Upper lobe of left lung (tissue), 6 donors: Measurements from ENCODE around the gene PATJ. TPM values are rescaled to one million over a fixed set of nuclear protein-coding genes. Genes with fewer than 3 reads are reported as not detected.
"Not testable (repeated sequence)": the region's sequence is repeated elsewhere in the genome, so short reads cannot be mapped to it uniquely, and the experiment has no call there.

Source experiments
- ATAC-seq, 2 donors: fragments of 200-7000 bp; cut with Tn5 transposase; one replicate each; pipeline ENCODE4 v1.9.1; 2022; ENCODE audit warnings: mild to moderate bottlenecking in 2 of 2, moderate library complexity in 2 of 2; ENCODE audit not compliant: low FRiP score in 2 of 2
- DNase-seq, 2 donors: peaks; one replicate each; pipeline ENCODE4 v3.0.0-alpha.2; 2019 to 2020
- H3K27ac ChIP-seq, 4 donors: fragments of 200-600 bp; sonication (generic); one replicate each; pipeline ENCODE4 v1.5.1; 2016 to 2019
- H3K27me3 ChIP-seq, 4 donors: fragments of 200-600 bp; sonication (generic); one replicate each; pipeline ENCODE4 v1.5.1; 2017 to 2019
- H3K36me3 ChIP-seq, 4 donors: fragments of 200-600 bp; sonication (generic); one replicate each; pipeline ENCODE4 v1.5.1; 2016 to 2019
- H3K4me1 ChIP-seq, 4 donors: fragments of 200-600 bp; sonication (generic); one replicate each; pipeline ENCODE4 v1.5.1; 2018 to 2019
- H3K4me3 ChIP-seq, 4 donors: fragments of 200-600 bp; sonication (generic); one replicate each; pipeline ENCODE4 v1.5.1; 2017 to 2019; ENCODE audit warnings: mild to moderate bottlenecking in 2 of 4, moderate library complexity in 1 of 4
- H3K9me3 ChIP-seq, 4 donors: fragments of 200-600 bp; sonication (generic); one replicate each; pipeline ENCODE4 v1.5.1; 2018 to 2019
- EP300 ChIP-seq, 4 donors: sonication (generic); formaldehyde crosslinking; IDR thresholded peaks; one replicate each; pipeline ENCODE4 v1.5.1; 2017; ENCODE audit warnings: antibody characterized with exemption in 4 of 4, control low read depth in 2 of 4
- POLR2A ChIP-seq, 4 donors: fragments of 450-650 bp; IDR thresholded peaks; one replicate each; pipeline ENCODE4 v1.5.1; 2016 to 2017; ENCODE audit warnings: antibody characterized with exemption in 4 of 4, mild to moderate bottlenecking in 2 of 4
- POLR2AphosphoS5 ChIP-seq, 2 donors: sonication (generic); formaldehyde crosslinking; IDR thresholded peaks; one replicate each; pipeline ENCODE4 v1.5.1; 2017; ENCODE audit warnings: antibody characterized with exemption in 2 of 2
- WGBS, 2 donors: methylation state at CpG; one replicate each; pipeline ENCODE4 v1.1.5; 2017 to 2018; 5-methylcytosine and 5-hydroxymethylcytosine counted together
- total RNA-seq, 6 donors: library from RNA; depleted of rRNA in 4 of 6; stranded (reverse); fragments of >200 nt in 4 of 6; gene quantifications; one replicate each; pipeline versions ENCODE4 v1.1.0 to v1.2.1, GENCODE V29; 2016 to 2021
- TF ChIP-seq, protein P1 (sequence below), 6 experiments: fragments of 450-650 bp in 4 of 6; fragments of 200-600 bp in 2 of 6; sonication (generic) in 2 of 6; IDR thresholded peaks; one replicate each; pipeline ENCODE4 v1.5.1; 2016 to 2019; ENCODE audit warnings: antibody characterized with exemption in 6 of 6
- donor health status: DM: no; HTN: no; CAD: no; lungs with moderate emphysema.
- donor health status: DM: no; HTN: yes; CAD: no; lungs with severe emphysema.

PATJ gene
- total RNA-seq, 6 donors from 2014 or later, result 37.1 to 217 (median 70.5) TPM

DNA sequence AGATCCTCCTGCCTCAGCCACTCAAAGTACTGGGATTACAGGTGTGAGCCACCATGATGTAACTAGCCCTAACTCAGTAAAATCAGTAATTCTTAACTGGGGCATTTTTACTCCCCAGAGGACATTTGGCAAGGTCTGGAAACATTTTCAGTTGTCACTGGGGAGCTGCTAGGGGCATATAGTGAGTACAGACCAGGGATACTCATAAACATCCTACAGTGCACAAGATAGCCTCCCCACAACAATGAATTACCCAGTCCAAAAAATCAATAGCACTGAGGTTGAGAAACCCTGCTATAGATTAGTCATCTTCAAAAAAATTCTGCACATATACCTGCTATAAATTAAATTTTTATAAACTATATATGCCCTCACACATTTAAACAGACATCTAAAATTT, 30.3 kb upstream of the PATJ start:
- H3K4me1 ChIP-seq, result peaks cover 0 to 11% (median 2%) of the 10 kb centered on the region in 4 donors

DNA sequence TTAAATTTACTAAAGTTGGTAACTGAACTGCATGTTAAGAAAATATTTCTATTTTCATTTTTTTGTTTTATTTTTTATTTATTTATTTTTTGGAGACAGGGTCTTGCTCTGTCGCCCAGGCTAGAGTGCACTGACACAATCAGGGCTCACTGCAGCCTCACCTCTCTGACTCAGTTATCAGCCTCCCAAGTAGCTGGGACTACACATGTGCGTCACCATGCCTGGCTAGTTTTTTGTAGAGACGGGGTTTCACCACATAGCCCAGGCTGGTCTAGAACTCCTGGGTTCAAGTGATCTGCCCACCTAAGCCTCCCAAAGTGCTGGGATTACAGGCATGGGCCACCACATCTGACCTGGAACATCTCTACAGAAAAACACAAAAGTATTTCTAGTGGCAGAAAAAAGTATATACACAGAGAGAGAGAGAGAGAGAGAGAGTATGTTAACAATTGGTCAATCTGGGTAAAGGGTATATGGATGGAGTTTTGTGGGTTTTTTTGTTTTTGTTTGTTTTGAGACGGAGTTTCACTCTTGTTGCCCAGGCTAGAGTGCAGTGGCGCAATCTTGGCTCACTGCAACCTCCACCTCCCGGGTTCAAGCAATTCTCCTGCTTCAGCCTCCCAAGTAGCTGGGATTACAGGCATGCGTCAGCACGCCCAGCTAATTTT, 23.1 kb upstream of the PATJ start:
- peaks cover 7 to 22% (median 10%) of the 10 kb centered on the region in 4 donors for H3K4me1 ChIP-seq
- 85 to 93% methylated on average over 8 of the region's 8 CpGs for WGBS, 2 donors
- H3K4me3 ChIP-seq, H3K27ac ChIP-seq, H3K9me3 ChIP-seq, ATAC-seq, DNase-seq, H3K27me3 ChIP-seq: not testable (repeated sequence)
- H3K36me3 ChIP-seq, result peaks cover 0 to 19% (median 2%) of the 10 kb centered on the region in 4 donors

More for the DNA sequence above, 30.3 kb upstream of the PATJ start:
- TF ChIP-seq EP300 (IDR thresholded peaks at IDR 0.05) (no peak), POLR2AphosphoS5 (IDR thresholded peaks at IDR 0.05) (no peak), POLR2A (IDR thresholded peaks at IDR 0.05) (no peak)
- TF ChIP-seq, protein P1, sequence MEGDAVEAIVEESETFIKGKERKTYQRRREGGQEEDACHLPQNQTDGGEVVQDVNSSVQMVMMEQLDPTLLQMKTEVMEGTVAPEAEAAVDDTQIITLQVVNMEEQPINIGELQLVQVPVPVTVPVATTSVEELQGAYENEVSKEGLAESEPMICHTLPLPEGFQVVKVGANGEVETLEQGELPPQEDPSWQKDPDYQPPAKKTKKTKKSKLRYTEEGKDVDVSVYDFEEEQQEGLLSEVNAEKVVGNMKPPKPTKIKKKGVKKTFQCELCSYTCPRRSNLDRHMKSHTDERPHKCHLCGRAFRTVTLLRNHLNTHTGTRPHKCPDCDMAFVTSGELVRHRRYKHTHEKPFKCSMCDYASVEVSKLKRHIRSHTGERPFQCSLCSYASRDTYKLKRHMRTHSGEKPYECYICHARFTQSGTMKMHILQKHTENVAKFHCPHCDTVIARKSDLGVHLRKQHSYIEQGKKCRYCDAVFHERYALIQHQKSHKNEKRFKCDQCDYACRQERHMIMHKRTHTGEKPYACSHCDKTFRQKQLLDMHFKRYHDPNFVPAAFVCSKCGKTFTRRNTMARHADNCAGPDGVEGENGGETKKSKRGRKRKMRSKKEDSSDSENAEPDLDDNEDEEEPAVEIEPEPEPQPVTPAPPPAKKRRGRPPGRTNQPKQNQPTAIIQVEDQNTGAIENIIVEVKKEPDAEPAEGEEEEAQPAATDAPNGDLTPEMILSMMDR (IDR thresholded peaks at IDR 0.05), result no peak
- H3K36me3 ChIP-seq, result peaks cover 0 to 29% (median 15%) of the 10 kb centered on the region in 4 donors
- H3K27ac ChIP-seq, result no peak overlapping the region
- ATAC-seq, result no peak
- H3K27me3 ChIP-seq, result no peaks in the 10 kb centered on the region
- H3K4me3 ChIP-seq, result no peak overlapping the region
- DNase-seq, result no peak
- H3K9me3 ChIP-seq, result no peaks in the 10 kb centered on the region

DNA sequence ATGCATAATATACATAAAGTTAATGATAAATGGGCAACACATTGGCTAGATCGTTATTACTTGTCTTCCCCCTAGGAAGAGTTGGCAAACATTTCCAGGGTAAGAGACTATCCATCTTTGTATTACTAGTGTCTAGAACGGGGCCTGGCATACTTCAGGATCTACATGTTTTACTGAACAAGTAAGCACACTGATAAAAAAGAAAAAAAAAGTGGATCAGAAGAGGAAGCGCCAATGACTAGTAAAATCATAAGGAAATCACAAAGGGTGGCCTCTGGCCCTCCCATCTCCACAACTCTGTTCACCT, 17.8 kb upstream of the PATJ start:
- H3K27me3 ChIP-seq, result no peaks in the 10 kb centered on the region
- WGBS, 2 donors, result 1 to 2% methylated on average over 3 of the region's 3 CpGs

DNA sequence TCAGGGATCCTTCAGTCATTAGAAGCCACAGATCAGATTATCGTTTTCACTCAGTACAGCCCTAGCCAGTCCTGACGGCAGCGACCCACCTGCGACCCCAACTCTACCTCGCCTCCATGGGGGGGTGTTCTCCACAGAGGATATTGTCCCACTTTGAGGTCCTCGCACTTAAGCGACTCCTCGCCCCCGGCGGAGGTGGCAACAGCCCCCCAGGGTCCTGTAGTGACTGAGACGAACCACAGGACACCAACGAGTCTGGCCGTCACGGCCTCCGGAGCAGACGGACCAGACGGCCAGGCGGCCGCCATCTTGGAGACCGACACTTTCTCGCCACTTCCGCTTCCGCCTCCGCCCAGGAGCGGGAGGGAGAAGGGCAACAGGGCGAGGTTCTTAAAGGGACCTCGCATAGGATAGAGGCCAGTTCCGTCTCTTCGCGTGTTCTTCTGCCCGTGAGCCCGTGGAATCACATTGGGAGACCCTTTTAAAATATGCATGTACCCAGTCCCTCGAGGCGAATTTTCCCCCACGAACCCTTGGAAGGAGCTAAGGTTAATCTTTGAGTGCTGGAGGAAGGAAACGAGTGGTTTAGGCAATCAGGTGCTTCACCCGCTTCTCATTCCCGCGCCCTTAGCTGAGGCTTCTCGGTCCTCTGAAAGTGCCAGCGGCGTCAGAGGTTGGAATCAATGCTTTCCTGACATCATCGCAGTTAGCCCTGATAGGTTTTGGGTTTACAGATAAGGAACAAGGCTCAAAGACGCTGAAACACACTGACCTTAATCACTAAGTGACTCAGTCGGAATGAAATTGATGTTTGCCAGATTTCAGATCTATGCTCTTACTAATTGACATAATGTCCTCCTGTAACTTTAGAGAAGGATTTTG, 17.2 kb upstream of the PATJ start, which contains the start of gene TM2D1:
Gene TM2D1 (minus strand): TSS at position 329 of the 882 bp plus-strand sequence. CDS start 21 bp downstream, at position 308.
- no peaks in the 10 kb centered on the region for H3K9me3 ChIP-seq
- H3K27me3 ChIP-seq, result no peaks in the 10 kb centered on the region
- peak; percentile 99 for ATAC-seq
- H3K4me1 ChIP-seq, result peaks cover 9 to 18% (median 12%) of the 10 kb centered on the region in 4 donors
- H3K27ac ChIP-seq, result peak within 1 kb of the TSS; percentile 89 to 96 (median 94)
- TF ChIP-seq, protein P1 (IDR thresholded peaks at IDR 0.05), result peak in 3 of 6 experiments; percentile 10 to 29 (median 27)
- TF ChIP-seq EP300 (IDR thresholded peaks at IDR 0.05) (peak in 1 of 4 donors; percentile 76), POLR2A (IDR thresholded peaks at IDR 0.05) (peak; percentile 71 to 97 (median 92)), POLR2AphosphoS5 (IDR thresholded peaks at IDR 0.05) (peak; percentile 96)
- WGBS, 2 donors, result 0 to 3% methylated on average over 18 to 39 of the region's 45 CpGs
- H3K36me3 ChIP-seq, result peaks cover 0 to 12% (median 2%) of the 10 kb centered on the region in 4 donors
- H3K4me3 ChIP-seq, result peak within 1 kb of the TSS; percentile 50 to 86 (median 68)
- peak; percentile 91 to 93 for DNase-seq

More for the DNA sequence above, 17.8 kb upstream of the PATJ start:
- TF ChIP-seq POLR2AphosphoS5 (IDR thresholded peaks at IDR 0.05), result no peak
- TF ChIP-seq, protein P1 (IDR thresholded peaks at IDR 0.05), result no peak
- no peak for TF ChIP-seq POLR2A (IDR thresholded peaks at IDR 0.05)
- no peak for TF ChIP-seq EP300 (IDR thresholded peaks at IDR 0.05)
- H3K9me3 ChIP-seq, result no peaks in the 10 kb centered on the region
- ATAC-seq (no peak), DNase-seq (no peak)
- peak overlapping the region; percentile 89 to 96 (median 94) for H3K27ac ChIP-seq
- peaks cover 9 to 18% (median 12%) of the 10 kb centered on the region in 4 donors for H3K4me1 ChIP-seq
- peaks cover 0 to 12% (median 2%) of the 10 kb centered on the region in 4 donors for H3K36me3 ChIP-seq
- H3K4me3 ChIP-seq, result peak overlapping the region; percentile 50 to 86 (median 68)

DNA sequence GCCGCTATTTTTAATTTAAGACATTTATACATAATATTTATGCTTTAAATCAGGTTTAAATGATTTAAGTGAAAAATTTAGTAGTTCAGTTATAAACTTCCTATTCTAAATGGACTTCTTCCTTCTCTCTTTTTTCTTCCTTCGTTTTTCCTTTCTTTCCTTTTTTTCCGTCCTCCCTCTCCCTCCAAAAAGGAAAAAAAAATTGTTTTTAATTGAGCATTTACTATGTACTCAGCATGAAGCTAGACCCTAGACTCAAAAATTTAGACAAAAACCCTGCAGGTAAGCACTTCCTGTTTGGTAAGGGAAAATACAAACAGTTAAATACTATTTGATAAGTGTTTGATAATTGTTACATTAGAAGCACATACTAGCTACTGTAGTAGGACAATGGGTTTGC, 14.7 kb upstream of the PATJ start:
- H3K27ac ChIP-seq, result no peak overlapping the region
- peaks cover 0 to 4% (median 0%) of the 10 kb centered on the region in 4 donors for H3K36me3 ChIP-seq
- ATAC-seq (no peak), DNase-seq (no peak)
- peaks cover 9 to 11% (median 10%) of the 10 kb centered on the region in 4 donors for H3K4me1 ChIP-seq
- no peak overlapping the region for H3K4me3 ChIP-seq
- no peaks in the 10 kb centered on the region for H3K9me3 ChIP-seq
- WGBS, 2 donors, result 82 to 88% methylated on average over 3 of the region's 3 CpGs
- H3K27me3 ChIP-seq, result no peaks in the 10 kb centered on the region
- TF ChIP-seq EP300 (IDR thresholded peaks at IDR 0.05), result no peak
- TF ChIP-seq, protein P1 (IDR thresholded peaks at IDR 0.05), result no peak
- TF ChIP-seq POLR2AphosphoS5 (IDR thresholded peaks at IDR 0.05), result no peak
- no peak for TF ChIP-seq POLR2A (IDR thresholded peaks at IDR 0.05)

DNA sequence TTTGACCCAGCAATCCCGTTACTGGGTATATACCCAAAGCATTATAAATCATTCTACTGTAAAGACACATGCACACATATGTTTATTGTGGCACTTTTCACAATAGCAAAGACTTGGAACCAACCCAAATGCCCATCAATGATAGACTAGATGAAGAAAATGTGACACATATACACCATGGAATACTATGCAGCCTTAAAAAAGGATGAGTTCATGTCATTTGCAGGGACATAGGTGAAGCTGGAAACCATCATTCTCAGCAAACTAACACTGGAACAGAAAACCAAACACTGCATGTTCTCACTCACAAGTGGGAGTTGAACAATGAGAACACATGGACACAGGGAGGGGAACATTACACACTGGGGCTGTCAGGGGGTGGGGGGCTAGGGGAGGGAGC, 11.6 kb upstream of the PATJ start:
- not testable (repeated sequence) for ATAC-seq, H3K9me3 ChIP-seq, H3K27me3 ChIP-seq, DNase-seq, H3K36me3 ChIP-seq, H3K4me3 ChIP-seq, H3K27ac ChIP-seq, H3K4me1 ChIP-seq
- 54 to 55% methylated on average over 1 of the region's 1 CpG for WGBS, 2 donors
